GM06990 (cell line): Measurements from ENCODE around the gene FOXJ3.

Source experiments
- DNase-seq: peaks from one replicate; pipeline ENCODE4 v3.0.0-alpha.2; 2011; ENCODE audit not compliant: insufficient read length; ENCODE audit errors: extremely low read depth
- H3K27me3 ChIP-seq: replicated peaks from 2 replicates; pipeline ENCODE4 v1.6.0; 2011; ENCODE audit warnings: low read length; ENCODE audit not compliant: control insufficient read depth, insufficient read depth
- H3K36me3 ChIP-seq: 2 replicates; pipeline ENCODE4 v1.5.1; 2011; ENCODE audit warnings: low read length; ENCODE audit not compliant: control insufficient read depth, insufficient read depth
- H3K4me3 ChIP-seq: replicated peaks from 2 replicates; pipeline ENCODE4 v1.5.1; 2011; ENCODE audit warnings: low read depth, mild to moderate bottlenecking, control low read depth, low read length
- CTCF ChIP-seq: IDR thresholded peaks from 2 replicates; pipeline ENCODE4 v1.5.1; 2011; ENCODE audit warnings: low read length, control low read depth, mild to moderate bottlenecking, inconsistent platforms; ENCODE audit not compliant: insufficient read depth, poor library complexity, severe bottlenecking

The FOXJ3 gene

DNA sequence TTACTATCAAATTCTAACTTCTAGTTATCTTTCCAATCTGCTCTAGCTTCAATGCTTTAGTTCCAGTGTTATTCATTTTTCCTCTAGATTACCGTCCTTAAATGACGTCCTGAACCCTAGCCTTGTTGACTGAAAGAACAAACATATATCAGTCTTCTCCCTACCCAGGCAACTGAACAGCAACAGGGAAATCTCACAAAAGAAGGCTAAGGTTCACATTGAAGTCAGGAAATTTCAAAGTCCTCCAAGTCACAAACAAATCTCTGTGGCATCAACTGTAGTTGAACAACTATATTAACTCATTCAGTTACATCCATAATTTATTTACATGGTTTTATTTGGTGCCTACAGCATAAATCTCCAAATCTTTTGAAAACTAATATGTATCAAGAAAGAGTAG, 19.5 kb downstream of the FOXJ3 start:
- DNase-seq: no peak
- no peaks in the 10 kb centered on the region for H3K36me3 ChIP-seq
- H3K4me3 ChIP-seq: no peak overlapping the region
- TF ChIP-seq CTCF: no peak
- H3K27me3 ChIP-seq: no peaks in the 10 kb centered on the region

DNA sequence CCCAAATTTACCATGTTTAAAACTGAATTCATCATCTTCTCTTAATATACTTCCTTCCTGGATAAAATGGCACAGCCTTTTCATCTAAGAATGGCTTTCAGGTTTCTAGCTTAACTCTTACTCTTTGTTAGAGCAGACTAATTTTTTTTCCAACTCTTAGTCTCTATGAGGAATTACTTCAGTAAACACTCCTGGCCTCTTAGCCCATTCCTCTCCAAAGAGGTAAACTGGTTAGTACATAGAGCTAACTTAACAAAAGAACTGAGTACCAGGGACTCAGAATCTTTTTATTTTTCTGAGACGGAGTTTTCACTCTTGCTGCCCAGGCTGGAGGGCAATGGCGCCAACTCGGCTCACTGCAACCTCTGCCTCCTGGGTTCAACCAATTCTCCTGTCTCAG, 21.1 kb downstream of the FOXJ3 start:
- no peak for DNase-seq
- H3K36me3 ChIP-seq: 0 out of 2 replicates have a peak, but pooled peaks cover 1% of the 10 kb centered on the region
- no peaks in the 10 kb centered on the region for H3K27me3 ChIP-seq
- no peak overlapping the region for H3K4me3 ChIP-seq
- TF ChIP-seq CTCF: no peak

DNA sequence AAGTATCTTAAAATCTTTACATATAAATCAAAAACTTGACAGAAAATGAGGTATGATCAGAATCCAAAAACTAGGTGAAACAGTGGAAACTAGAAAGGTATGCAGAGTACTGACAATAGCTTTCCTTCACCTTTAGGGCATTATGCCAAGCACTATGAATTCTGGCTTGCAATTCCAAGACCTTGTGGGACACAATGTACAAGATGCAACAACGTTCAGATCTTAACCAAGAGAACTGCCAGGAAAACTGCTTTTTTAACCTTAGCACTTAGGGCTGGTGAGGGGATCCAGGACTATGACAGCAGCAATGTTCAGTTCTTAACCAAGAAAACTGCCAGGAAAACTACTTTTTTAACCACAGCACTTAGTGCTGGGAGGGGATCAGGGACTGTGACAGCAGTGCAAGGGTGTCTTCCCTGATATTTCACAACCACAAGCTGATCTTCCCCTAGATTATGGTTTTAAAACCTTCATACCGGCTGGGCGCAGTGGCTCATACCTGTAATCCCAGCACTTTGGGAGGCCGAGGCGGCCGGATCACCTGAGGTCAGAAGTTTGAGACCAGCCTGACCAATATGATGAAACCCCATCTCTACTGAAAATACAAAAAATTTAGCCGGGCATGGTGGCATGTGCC, 22.3 kb downstream of the FOXJ3 start:
- 0 out of 2 replicates have a peak, but pooled peaks cover 1% of the 10 kb centered on the region for H3K36me3 ChIP-seq
- TF ChIP-seq CTCF: no peak
- H3K4me3 ChIP-seq: no peak overlapping the region
- no peaks in the 10 kb centered on the region for H3K27me3 ChIP-seq
- no peak for DNase-seq

DNA sequence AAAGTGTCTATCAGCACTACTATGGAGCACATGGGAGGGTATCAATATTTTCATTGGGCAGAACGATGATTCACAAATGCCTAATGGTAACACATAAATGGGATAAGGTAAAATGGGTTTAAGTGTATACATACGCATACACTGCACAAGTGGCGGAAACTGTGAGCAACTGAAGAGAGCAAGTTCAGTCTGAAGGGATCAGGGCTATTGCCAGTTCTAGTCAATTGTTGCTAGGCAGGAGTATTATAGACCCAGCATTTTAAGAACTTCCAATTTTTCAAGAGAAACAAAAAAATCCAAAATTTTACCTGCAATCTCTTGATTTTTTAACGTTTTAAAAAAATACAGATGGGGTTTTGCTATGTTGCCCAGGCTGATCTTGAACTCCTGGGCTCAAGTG, 23.1 kb downstream of the FOXJ3 start:
- no peak for DNase-seq
- H3K36me3 ChIP-seq: 0 out of 2 replicates have a peak, but pooled peaks cover 1% of the 10 kb centered on the region
- no peak overlapping the region for H3K4me3 ChIP-seq
- no peaks in the 10 kb centered on the region for H3K27me3 ChIP-seq
- TF ChIP-seq CTCF: no peak

- no peak for DNase-seq
- no peak for TF ChIP-seq CTCF
- 0 out of 2 replicates have a peak, but pooled peaks cover 1% of the 10 kb centered on the region for H3K36me3 ChIP-seq
- no peaks in the 10 kb centered on the region for H3K27me3 ChIP-seq
- H3K4me3 ChIP-seq: no peak overlapping the region
Observed at GRCh38 chr1:42311138-42311537, 23.9 kb downstream of the FOXJ3 start.

- DNase-seq: no peak
- no peak for TF ChIP-seq CTCF
- peaks cover 4% of the 10 kb centered on the region for H3K36me3 ChIP-seq
- H3K4me3 ChIP-seq: no peak overlapping the region
- H3K27me3 ChIP-seq: no peaks in the 10 kb centered on the region
Observed at GRCh38 chr1:42306977-42307376, 28.1 kb downstream of the FOXJ3 start.
